ENCODE data around the gene F11. TPM values are rescaled to one million over a fixed set of nuclear protein-coding genes. Genes with fewer than 3 reads are reported as not detected.

F11 gene
- total RNA-seq, 4 donors from 2014 or later, result not detected

DNA sequence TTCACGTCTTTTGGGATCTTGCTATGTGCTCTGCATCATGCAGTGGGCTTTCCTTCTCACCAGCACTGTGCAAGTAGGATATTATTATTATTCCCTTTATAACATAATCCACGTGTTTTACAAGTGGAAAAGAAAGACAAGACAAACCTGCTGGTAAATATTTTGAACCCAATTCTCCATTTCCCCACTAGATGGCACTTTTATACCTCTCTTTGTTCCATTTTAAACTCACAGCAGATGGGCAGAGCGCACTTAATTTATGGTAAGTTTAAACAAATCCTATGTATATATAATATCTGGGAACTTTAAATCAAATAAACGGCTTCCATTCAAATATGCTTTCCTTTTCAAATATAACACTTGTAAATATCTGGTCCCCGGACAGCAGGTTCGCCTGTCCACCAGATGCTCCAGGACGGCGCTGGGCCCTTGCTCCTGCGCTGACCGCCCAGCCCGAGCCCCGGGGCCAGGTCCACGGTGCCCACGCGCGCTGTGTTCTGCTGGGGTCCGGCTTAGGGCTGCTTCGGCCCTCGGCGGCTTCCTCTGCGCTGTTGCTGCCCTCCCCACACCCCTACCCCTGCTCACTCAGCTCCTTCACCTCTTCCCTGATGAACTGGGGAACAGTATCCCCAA lies 31.1 kb downstream of the F11 start:
- intact Hi-C loops (cut with DNase I), result loop anchor here (5.0 kb wide), 1 partner anchor 290 kb away; no protein-coding TSS in a partner anchor
- H3K4me3 ChIP-seq (replicated peaks in 1 of 3), result no peak overlapping the region
- TF ChIP-seq, protein P1, sequence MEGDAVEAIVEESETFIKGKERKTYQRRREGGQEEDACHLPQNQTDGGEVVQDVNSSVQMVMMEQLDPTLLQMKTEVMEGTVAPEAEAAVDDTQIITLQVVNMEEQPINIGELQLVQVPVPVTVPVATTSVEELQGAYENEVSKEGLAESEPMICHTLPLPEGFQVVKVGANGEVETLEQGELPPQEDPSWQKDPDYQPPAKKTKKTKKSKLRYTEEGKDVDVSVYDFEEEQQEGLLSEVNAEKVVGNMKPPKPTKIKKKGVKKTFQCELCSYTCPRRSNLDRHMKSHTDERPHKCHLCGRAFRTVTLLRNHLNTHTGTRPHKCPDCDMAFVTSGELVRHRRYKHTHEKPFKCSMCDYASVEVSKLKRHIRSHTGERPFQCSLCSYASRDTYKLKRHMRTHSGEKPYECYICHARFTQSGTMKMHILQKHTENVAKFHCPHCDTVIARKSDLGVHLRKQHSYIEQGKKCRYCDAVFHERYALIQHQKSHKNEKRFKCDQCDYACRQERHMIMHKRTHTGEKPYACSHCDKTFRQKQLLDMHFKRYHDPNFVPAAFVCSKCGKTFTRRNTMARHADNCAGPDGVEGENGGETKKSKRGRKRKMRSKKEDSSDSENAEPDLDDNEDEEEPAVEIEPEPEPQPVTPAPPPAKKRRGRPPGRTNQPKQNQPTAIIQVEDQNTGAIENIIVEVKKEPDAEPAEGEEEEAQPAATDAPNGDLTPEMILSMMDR (IDR thresholded peaks at IDR 0.05), result peak in 4 of 6 experiments; percentile 30 to 80 (median 70)
- TF ChIP-seq POLR2A (IDR thresholded peaks at IDR 0.05), result no peak
- WGBS, 2 donors, result 54 to 59% methylated on average over 21 of the region's 21 CpGs
- no peaks in the 10 kb centered on the region for H3K27me3 ChIP-seq
- H3K9me3 ChIP-seq, result no peaks in the 10 kb centered on the region
- no peak overlapping the region for H3K27ac ChIP-seq
- no peak for DNase-seq
- no peaks in the 10 kb centered on the region for H3K36me3 ChIP-seq
- H3K4me1 ChIP-seq, result no peaks in the 10 kb centered on the region

DNA sequence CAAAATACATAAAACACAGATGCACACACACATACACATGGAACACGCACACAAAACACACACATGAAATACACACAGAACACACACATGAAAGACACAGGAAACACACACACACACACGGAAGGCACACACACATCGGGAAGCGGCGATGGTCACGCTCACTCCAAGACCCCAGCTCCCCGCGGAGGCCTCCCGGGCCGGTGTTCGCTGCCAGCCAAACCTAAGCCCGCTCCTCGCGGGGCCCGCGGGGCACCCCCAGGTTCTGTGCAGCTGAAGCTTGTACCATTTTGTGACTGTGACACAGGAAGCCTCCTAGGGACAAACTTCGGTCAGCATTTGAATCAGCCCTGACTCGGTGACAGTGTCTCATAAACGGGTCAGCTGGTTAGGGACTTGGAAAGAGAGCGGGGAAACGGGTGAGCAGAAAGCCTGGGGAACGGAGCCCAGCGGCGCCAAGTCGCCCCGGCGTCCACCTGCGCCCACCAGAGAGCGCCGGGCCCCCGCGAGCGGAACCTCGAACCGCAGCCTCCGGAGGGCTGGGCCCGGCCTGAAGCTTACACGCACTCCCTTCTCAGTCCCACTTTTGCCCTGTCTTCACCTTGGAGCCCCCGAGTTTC lies 32.1 kb downstream of the F11 start:
- Histone ChIP-seq H3K27me3 (no peaks in the 10 kb centered on the region), H3K4me1 (no peaks in the 10 kb centered on the region), H3K4me3 (replicated peaks in 1 of 3) (no peak overlapping the region), H3K36me3 (no peaks in the 10 kb centered on the region), H3K27ac (no peak overlapping the region), H3K9me3 (no peaks in the 10 kb centered on the region)
- DNase-seq, result no peak
- intact Hi-C loops (cut with DNase I), result loop anchor here (5.0 kb wide), 1 partner anchor 289 kb away; no protein-coding TSS in a partner anchor
- 35 to 36% methylated on average over 21 to 34 of the region's 39 CpGs for WGBS, 2 donors
- no peak for TF ChIP-seq POLR2A (IDR thresholded peaks at IDR 0.05)

DNA sequence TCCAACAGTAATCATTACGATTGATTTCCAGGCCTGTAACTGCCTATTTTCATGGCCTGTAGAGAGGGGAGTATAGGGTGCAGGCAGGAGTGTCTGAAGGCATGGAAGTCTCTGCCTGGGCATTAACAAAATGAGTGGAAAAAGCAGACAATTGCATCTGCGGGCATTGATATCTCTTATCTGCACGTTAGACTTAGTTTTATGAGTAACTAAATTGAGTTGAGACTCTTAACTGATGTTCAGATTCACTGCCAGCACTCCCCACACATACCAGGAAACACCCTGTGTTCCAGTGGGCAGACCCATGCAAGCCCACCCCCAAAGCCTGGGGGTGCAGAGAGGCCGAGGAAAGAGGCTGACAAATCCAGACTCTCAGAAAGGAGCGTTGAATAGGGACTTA lies 33.3 kb downstream of the F11 start:
- Histone ChIP-seq H3K4me1 (no peaks in the 10 kb centered on the region), H3K4me3 (replicated peaks in 1 of 3) (no peak overlapping the region), H3K27me3 (no peaks in the 10 kb centered on the region), H3K9me3 (no peaks in the 10 kb centered on the region), H3K36me3 (no peaks in the 10 kb centered on the region), H3K27ac (no peak overlapping the region)
- TF ChIP-seq, protein P1 (IDR thresholded peaks at IDR 0.05), result no peak
- no peak for TF ChIP-seq POLR2A (IDR thresholded peaks at IDR 0.05)
- no peak for DNase-seq
- 88 to 93% methylated on average over 5 of the region's 5 CpGs for WGBS, 2 donors
- intact Hi-C loops (cut with DNase I), result loop anchor here (5.0 kb wide), 1 partner anchor 288 kb away; no protein-coding TSS in a partner anchor

DNA sequence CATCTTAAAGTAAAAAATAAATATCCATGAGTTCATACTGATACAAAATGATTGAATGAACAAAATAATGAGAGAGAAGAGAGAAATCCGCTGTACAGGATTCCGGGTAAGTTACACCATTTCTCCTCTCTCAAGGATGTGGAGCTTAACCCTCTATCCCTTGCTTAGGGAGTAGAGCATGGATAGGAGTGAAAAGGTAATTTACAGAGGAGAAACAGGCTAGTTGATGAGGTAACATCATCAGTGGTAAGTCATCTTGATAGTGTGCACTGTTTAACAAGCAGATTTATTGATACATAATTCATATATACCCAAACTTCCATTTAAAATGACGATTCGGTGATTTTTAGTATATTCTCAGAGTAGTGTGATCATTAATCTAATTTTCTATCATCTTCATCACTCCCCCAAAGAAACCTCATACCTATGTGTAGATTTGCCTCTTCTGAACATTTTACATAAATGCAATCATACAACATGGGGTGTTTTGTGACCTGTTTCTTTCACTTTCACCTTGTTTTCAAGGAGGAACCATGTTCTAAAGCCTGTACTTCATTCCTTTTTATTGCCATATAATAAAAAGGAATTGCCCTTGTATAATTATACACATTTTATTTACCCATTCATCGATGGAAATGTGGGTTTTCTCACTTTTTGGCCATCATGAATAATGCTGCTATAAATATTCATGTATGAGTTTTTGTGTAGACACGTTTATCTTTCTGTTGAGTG lies 34.8 kb downstream of the F11 start:
- Histone ChIP-seq H3K9me3 (no peaks in the 10 kb centered on the region), H3K4me3 (replicated peaks in 1 of 3) (no peak overlapping the region), H3K27me3 (no peaks in the 10 kb centered on the region), H3K36me3 (no peaks in the 10 kb centered on the region), H3K27ac (no peak overlapping the region), H3K4me1 (peaks cover 0 to 8% of the 10 kb centered on the region in 2 donors)
- WGBS, 2 donors, result 92 to 94% methylated on average over 6 of the region's 6 CpGs
- DNase-seq, result no peak
- intact Hi-C loops (cut with DNase I), result no loop called here
- no peak for TF ChIP-seq POLR2A (IDR thresholded peaks at IDR 0.05)
- TF ChIP-seq, protein P1 (IDR thresholded peaks at IDR 0.05), result no peak

DNA sequence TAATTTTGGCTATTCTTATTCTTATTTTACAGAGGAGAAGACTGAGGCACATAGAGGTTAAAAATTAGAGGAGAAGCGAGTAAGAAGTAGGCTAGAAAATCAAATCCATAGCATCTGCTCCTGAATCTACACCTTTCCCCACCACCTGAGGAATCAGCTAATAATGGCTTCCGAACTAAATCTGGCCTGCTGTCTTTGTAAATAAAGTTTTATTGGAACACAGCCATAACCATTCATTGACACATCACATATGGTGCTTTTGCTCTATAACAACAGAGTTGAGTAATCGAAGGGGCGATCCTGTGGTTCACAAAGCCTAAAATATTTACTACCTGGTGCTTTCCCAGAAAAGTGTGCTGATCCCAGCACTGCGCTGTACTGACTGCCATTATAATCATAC lies 38.2 kb downstream of the F11 start:
- 95% methylated on average over 5 of the region's 5 CpGs for WGBS, 2 donors
- Histone ChIP-seq H3K9me3 (no peaks in the 10 kb centered on the region), H3K27me3 (no peaks in the 10 kb centered on the region), H3K27ac (no peak overlapping the region), H3K36me3 (no peaks in the 10 kb centered on the region), H3K4me1 (peaks cover 11 to 21% of the 10 kb centered on the region in 2 donors), H3K4me3 (replicated peaks in 1 of 3) (no peak overlapping the region)
- intact Hi-C loops (cut with DNase I), result no loop called here
- no peak for DNase-seq
- TF ChIP-seq, protein P1 (IDR thresholded peaks at IDR 0.05), result no peak
- TF ChIP-seq POLR2A (IDR thresholded peaks at IDR 0.05), result no peak
